Stimulated activated naive CD8-positive, alpha-beta T cell treated with anti-CD3 and anti-CD28 coated beads, Interleukin-15, Interleukin-2, amounts not matched to agents 100 U/mL and 50 U/mL, for 24 hours (primary cell): ENCODE data around the gene PRKAR1B.

Source experiments
- ATAC-seq: fragments of 150-1000 bp; cut with Tn5 transposase; one replicate; pipeline ENCODE4 v1.10.0; 2021
- DNase-seq: peaks from one replicate; pipeline ENCODE4 v3.0.0; 2021

PRKAR1B gene

DNA sequence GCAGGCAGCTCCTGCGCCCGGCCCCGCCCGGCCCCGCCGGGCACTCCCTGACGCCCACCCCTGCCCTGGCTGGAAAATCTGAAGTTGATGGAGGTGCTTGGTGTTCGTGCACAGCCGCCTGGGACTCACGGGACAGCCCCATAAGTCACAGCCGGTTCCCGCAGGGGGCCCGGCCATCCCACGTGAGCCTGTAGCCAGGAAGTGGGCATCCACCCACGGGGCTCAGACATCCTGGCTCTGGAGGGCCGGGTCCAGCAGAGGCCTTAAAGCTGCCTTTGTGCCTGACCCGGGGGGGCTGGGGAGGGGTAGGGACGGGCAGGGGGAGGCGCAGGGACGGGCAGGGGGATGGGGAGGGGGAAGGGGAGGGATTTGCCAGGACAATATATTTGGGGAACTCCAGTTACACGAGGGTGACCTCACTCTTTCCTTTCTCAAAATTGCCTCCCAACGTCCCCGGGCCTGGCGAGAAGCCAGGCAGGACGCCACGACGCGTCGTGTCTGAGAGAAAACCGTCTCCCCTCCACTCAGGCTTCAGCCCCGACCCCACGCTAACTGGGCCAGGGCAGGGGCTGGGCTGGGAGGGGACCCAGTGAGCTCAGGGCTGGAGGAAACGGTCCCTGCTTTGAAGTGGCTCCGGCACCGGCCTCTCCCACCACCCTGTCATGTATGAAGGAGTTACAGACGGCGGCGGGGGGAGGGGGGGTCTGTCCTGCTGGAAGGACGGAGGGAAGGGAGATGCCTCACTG lies 125.3 kb downstream of the PRKAR1B start:
- DNase-seq (peak; percentile 94), ATAC-seq (peak; percentile 76)

DNA sequence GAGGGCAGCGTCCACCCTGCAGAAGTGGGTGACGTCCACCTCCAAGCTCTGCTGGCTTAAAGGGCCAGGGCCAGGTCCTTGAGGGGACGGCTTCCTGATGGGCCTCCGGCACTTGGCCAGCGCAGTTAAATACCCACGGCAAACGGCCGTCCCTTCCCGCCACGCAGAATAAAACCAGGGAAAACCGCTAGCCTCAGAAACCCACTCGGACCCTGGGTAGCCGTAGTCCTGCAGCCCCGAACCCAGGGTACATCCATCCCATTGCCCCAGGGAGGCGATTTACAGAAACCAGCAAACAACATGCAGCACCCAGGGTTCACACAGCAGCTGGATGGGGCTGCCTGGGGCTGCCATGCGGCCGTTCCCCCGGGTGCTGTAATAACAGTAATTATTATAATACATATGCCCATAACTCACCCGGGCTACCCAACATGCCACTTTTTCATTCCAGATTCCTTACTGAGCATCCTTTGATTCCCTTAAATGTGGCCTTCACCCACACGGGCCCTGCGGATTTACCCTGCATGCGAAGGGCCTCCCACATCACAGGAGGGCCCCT lies 126.0 kb downstream of the PRKAR1B start:
- ATAC-seq (peak; percentile 1), DNase-seq (no peak)

DNA sequence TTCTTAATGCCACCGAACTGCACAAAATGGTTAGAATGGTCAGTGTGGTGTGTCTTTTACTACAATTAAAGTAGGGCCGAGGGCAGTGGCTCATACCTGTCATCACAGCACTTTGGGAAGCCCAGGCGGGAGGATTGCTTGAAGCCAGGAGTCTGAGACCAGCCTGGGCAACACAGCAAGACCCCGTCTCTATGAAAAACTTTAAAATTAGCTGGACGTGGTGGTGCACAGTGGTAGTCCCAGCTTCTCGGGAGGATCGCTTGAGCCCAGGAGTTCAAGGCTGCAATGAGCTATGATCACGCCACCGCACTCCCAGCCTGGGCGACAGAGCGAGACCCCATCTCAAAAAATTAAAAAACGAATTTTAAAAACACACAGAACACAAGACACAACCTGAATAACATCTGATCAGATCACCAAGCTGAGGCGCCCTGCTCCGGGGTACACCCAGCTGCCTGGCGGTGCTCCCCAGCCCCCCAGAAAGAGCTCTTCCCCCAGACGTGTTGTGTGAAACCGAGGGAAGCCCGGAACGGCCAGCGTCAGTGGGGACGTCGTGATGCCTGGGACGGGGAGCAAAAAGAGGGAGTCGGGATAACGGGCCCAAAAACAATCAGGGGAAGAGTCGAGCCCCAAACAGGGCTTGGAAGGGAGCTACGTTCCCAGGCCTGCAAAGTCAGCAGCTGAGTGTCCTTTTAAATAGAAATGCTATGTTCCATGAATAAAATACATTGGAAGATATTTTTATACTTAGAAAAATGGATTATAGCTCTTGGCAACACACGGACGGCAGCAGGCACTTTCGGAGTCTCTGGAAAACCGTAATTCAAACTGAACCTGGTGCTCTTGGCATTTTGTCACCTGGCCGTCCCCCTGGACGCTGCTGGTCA lies 126.7 kb downstream of the PRKAR1B start:
- DNase-seq (no peak), ATAC-seq (no peak)

DNA sequence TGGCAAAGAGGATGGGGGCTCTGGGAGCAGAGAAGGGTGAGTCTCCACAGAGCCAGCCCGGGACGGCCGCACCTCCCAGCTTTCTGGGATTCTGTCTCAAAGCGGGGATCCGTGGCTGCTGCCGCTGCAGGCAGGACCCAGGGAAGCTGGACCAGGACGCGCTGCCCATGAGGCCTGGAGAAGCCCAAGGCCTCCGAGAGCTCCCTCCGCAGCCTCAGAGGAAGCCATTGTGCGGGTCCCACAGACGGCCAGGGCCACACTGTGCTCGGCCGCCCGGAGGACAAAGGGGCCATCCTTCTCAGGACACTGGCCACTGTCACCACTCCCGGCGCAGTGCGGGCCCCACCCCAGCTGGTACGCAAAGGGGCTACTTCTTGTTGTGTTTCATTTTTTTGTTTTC lies 128.2 kb downstream of the PRKAR1B start:
- DNase-seq (no peak), ATAC-seq (no peak)

DNA sequence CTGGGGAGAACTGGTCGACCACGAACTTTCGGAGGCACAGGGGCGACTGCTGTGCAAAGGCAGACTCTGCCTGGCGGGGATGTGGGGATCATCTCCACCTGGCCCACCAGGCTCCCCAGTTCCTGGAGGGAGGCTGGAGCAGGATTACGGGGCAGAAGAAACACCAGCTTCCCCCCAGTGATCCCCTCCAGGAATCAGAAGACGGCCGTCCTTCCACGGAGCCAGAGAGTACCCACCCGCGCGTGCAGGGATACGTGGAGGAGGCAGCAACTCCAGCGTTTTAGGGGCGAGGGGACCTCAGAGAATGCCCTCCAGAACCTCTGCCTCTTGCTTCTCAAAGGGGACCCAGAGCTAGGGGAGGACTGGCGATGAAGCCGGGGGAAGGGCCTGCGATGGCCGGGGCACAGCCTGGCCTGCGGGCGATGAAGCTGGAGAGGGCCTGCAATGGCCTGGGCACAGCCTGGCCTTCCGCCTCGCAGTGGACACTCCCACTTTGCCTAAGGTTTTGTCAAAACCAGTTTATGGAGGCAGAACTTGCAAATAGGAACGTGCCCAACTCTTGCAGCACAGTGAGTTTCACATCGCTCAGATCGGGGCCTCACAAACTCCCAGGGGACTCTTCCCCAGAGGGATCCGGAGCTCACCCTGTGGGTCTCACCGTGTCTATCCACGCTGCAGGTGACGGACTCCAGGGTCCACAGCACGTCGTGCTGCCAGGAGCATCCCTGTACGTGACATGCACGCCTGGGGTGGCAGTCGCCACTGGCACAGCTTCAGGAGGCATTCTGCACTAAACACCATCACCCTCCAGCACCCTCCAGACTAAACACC lies 129.5 kb downstream of the PRKAR1B start:
- no peak for ATAC-seq
- DNase-seq, result no peak

DNA sequence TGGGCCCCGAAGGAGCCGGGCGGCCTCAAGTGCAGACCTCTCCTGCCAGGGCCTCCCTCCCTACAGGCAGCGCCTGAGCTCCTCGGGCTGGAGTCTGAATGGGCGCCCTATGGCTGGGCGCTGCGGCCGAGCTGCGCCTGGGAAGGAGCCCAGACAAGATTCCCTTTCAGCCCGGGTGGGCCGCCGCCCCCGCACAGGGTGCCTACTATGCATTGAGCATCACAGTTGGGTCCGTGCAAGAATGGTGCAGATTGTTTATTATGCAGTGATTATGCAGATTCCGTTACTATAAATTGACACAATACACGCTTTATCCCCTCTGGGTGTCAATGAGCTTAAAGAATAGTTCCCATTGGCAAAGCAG lies 130.3 kb downstream of the PRKAR1B start:
- no peak for DNase-seq
- no peak for ATAC-seq

DNA sequence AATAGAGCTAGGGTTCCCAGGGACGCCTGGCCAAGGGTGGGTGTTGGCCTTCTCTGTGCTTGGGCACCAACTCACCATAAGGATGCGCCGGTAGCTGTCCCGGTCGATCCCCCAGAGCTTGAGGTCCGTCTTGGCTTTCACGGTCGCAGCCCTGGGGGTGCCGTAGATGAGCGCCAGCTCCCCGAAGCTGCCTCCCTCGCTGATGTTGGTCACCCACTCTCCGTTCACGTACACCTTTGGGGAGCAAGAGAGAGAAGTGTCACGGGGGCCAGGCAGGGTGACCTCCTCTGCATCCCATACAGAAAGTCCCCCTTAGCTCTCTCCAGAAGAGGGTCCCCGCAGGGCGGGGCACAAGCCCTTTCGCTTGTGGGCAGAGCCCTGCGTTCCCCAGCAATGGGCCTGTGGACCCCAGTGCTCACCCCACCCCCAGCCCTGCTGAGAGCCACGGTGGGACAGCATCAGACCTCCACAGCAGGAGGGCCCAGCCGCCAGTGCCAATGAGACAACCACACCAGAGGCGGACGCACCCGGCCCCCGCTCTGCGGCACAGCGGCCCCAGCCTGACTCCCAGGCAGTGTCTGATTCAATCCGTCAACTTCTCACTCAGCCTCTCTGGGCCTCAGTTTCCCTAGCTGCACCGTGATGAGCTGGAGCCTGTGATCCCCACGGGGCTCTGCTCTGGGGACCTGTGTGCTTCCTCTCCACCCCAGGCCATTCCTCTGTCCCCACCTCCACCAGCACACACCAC lies 130.8 kb downstream of the PRKAR1B start:
- no peak for ATAC-seq
- no peak for DNase-seq

DNA sequence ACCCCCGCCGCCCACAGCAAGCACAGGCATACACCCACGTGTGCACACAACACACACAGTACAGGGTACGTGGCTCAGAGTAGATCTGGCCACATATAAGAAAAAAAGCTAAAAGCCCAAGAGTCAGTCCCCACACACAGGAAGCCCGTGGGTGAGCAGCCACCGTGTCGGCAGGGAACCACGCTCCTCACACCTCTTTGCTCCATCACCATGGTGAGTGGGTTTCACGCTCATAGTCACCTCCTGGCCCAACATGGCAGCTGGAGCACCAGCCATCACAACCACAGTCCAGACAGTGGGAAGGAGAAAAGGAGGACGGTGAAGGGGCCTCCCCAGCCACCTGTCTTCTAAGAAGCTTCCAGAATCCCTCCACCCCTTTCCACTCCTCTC lies 131.5 kb downstream of the PRKAR1B start:
- ATAC-seq (peak; percentile 20), DNase-seq (no peak)

DNA sequence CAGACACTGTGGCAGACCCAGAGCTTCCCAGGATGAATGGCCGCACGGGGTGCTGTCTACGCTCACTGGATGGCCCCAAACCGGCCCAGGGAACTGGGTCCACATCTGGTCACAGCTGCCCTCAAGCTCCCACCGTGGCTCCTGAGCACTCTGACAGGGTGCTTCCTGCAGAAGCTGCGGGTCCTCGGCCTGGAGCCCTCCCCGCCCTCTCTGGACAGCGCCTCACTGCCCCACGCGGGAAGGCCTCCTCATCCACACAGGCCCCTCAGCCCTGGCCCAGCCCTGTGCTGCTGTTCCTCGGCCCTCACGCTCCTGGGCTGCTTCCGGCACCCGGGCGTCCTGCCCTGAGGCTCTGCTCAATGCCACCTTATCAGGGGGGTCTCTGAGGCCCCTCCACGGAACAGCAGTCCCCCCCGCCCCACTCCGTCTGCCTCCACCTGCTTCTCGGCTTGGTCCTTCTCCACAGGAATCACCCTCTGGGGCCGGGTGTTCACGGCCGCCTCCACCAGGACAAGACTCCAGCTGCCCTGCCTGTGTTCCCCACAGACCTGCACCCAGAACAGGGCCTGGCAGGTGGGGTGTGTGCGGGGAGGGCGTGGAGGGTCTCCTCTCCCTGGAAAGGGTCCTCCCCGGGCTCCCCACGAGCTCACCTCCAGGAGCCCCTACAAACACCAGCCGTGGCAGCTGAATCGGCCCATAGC lies 132.0 kb downstream of the PRKAR1B start:
- ATAC-seq (no peak), DNase-seq (no peak)

DNA sequence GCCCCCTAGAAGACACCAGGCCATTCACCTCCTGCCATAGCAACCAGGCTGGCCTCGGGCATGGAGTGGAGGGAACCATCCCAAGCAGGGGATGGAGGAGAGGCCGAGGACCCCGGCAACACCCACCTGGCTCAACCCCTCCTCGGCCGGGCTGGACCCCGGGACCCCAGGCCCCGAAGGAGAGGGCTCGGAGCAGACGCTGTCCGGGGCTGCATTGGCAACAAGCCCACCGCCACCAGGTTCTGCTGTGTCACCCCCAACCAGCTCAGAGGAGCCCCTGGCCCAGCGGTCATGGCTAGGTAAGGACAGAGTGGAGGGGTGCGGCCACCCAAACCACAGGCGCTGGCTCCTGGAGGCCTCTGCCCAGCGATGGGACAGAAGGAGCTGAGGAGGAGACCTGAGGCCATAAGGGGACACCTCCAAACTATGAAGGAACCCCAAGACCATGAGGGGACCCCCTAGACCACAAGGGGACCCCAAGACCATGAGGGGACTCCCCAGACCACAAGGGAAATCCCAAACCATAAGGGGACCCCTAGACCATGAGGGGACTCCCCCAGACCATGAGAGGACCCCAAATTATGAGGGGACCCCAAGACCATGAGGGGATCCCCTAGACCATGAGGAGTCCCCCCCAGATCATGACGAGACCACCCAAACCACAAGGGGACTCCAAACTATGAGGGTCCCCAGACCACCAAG lies 132.7 kb downstream of the PRKAR1B start:
- ATAC-seq (no peak), DNase-seq (no peak)

DNA sequence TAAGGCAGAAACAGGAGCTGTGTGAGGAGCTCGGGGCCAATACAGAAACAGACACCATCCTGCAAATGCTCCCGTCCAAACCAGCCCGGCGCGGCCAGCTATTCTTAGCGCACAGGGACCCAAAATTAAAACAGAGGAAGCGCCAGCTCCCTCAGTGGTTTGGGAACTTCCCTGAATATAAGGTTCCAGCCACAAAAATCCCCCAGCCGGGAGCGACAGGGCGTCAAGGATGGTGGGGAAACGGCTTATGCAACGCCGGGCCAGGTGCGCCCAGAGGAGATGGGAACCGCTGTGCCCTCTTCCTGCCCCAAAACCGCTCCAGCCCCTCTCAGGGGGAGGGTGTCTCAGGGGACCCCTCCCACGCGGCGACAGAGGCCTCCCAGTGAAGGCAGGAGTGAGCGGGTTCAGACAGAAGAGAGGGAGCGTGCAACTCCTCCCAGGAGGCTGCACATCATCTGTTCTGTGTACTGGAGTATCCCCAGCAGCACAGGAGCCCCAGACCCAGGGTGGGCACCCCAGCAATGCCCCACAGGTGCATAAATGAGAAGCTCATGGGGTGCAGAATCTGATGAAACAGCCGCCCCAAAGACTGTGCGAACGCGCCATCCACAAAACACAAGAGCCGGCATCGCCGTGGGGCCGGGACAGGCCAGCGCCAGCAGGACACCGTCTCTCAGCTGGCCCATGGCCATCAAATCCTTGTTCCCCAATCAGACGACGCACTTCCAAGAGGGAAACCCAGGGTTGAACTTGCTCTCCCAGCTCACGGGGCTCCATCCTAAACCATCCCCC lies 133.6 kb downstream of the PRKAR1B start:
- peak; percentile 43 for ATAC-seq

DNA sequence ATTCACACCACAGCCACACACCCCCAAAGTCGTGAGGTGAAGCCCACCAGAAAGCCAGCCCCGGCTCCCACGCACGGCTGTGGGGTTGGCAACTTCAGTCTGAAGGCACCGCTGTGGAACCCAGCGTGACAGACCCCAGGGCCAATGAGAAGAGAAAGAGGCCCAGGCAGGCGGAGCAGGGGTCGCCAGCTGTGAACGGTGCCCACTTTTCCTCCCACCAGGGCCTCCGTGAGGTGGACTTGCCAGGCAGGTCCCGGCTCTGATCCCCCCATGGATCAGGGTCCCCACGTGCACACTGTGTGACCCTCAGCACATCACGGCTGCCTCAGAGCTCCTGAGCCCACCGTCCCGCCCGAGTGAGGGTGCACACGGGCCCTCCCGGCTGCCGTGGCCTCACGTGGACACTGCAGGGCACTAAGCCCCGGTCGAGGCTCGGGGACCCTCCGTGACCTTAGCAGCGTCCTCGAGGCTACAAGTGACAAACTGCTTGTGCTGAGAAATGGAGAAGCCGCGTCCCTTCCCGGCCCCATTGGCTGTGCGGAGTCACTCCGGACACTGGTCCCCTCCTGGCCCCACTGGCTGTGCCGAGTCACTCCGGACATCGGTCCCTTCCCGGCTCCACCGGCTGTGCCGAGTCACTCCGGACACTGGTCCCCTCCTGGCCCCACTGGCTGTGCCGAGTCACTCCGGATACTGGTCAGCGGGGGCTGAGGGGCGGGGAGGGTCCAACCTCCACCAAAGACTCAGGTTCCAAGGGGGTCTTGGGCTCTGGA lies 135.0 kb downstream of the PRKAR1B start:
- DNase-seq (no peak), ATAC-seq (no peak)

More for the DNA sequence above, 133.6 kb downstream of the PRKAR1B start:
- peak; percentile 62 for DNase-seq

DNA sequence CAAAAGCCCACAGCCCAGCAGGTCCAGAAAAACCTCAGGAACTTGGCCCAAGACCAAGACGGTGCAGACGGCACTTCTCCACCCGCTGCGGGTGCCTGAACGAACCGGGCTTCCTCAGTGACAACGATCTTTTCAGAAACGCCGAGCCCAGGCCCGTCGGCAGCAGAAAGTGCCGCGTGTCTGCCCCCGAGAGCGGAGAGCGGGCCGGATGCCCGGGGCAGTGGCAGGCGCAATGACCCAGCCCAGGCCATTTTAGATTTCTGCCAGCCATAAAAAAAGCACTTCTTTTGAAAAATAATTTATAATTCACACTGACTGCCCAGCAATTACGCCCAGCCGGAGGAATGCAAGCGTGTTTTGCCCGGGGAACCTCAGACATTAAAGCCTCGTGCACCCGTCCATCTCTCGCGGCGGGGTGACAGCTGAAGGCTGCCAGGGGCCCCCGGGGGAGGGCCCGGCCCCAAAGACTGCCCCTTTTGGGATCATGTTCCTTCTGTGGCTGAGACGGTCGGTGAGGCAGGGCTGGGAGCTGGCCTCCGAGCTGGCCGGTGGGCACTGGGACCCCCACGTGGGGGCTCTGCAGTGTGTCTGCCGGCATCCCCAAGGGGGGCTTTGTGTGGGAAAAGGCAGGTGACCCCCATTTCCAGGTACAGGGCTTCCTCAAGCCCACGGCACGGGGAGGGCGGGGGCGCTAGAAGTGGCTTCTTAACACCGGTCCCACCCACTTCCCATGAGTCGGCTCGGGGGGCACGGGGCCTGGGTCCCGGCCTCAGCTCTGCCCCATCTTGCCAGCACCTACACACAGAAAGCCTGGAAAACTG lies 136.1 kb downstream of the PRKAR1B start:
- ATAC-seq, result no peak
- no peak for DNase-seq

DNA sequence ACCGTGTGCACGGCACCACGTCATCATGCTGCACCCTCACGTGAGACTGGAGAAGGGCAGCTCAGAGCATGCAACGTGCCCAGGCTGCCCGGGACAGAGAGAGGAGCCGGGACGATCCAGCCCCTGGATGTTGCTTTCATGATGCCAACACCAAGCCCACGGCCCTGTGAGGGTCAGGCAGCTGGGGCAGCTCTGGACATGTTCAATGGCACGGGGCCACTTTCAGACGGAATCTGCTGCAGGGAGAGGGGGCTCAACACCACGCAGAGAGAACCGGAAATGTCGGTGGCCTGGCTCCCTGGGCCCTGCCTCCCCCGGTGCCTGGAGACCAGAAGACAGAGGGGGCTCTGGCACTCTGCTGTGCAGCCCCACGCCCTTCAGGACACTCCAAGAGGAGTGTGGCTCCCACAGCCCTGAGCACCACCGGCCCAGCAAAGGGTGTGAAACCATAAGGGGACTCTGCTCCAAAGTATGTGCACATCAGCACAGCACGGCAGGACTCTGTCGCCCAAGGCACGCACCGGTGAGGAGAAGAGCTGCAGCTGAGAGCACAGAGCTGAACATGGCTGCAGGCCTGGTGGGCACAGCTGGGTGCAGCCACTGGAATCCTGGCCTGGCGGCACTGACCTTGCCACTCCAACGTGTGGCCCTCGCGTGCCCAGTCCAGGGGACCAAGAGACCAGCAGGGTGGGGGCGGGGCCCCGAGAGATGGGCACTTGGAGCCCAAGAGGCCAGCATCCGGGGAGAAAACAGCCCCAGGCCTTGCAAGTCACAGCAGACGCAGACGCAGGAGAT lies 137.1 kb downstream of the PRKAR1B start:
- ATAC-seq, result no peak
- no peak for DNase-seq

DNA sequence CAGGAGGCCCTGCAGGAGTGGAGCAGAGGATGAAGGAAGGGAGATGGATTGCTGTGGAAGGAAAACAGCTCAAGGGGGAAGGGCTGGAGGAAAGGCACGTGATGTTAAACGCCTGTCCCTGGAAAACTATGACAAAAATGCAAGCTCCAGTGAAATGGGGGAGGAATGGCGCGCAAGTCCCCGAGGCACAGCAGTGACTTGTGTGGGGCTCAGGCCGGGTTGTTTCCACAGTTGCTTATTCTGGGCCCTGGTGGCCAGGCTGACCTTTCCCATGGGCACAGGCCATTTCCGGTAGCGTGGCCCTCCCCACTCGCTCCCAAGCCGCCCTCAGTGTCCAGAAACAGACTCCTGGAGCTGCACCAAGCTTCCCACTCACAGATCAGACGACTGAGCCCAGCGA lies 139.3 kb downstream of the PRKAR1B start:
- ATAC-seq (no peak), DNase-seq (no peak)

DNA sequence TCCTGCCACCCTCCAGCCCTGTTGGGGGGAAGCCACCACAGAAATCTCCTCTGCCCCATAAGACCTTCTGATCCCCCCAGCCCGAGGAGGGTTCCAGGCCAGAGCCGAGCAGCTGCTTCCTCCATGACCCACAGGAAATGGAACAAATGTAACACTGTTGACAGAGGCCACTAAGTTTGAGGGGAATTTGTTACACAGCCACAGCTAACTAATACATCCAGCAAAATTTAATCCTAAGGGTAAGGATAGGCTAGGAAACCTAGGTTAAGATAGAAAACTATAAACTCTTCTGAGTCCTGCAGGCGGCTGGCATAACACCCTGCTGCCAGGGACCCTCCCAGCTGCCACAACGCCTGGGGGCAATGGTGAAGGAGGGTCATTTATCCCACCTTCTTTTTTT lies 140.6 kb downstream of the PRKAR1B start:
- ATAC-seq, result no peak

DNA sequence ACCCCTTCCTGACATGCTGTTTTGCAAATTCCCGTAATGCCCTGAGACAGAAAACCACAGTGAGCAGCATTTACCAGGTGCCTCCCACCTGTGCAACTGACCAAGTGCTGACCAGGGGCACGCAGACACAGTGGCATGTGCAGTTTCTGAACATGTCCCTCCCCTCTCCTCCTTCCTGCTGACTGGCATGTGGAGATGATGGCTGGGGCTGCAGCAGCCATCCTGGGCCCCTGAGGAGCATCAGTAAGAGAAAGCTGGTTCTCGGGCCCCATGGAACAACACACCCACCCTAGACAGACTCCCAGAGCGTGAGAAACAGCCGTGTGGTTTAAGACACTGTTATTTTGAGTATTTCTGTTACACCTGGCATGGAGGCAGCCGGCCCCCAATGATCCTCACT lies 141.2 kb downstream of the PRKAR1B start:
- ATAC-seq (peak; percentile 2), DNase-seq (no peak)

More for the DNA sequence above, 140.6 kb downstream of the PRKAR1B start:
- DNase-seq, result no peak
